Muscle layer of duodenum (tissue), 2 donors: ENCODE data around the gene KIF1A.

Experiments
- H3K27ac ChIP-seq: one replicate; pipeline ENCODE4 v1.7.0; 2013; ENCODE audit warnings: mild to moderate bottlenecking, low read length
- H3K27me3 ChIP-seq: one replicate; pipeline ENCODE4 v1.7.0; 2013; ENCODE audit warnings: low read depth, mild to moderate bottlenecking, control low read depth, low read length
- H3K36me3 ChIP-seq, 2 donors: one replicate each; pipeline ENCODE4 v1.7.0; 2013; ENCODE audit warnings: low read length in 2 of 2, control low read depth in 1 of 2, mild to moderate bottlenecking in 1 of 2; ENCODE audit not compliant: insufficient read depth in 2 of 2, control insufficient read depth in 1 of 2
- H3K4me1 ChIP-seq, 2 donors: one replicate each; pipeline ENCODE4 v1.7.0; 2013; ENCODE audit warnings: low read length in 2 of 2, mild to moderate bottlenecking in 2 of 2, control low read depth in 1 of 2, moderate library complexity in 1 of 2; ENCODE audit not compliant: insufficient read depth in 2 of 2, control insufficient read depth in 1 of 2
- H3K4me3 ChIP-seq, 2 donors: one replicate each; pipeline ENCODE4 v1.7.0; 2013; ENCODE audit warnings: low read length in 2 of 2, low read depth in 1 of 2, mild to moderate bottlenecking in 1 of 2
- H3K9me3 ChIP-seq, 2 donors: one replicate each; pipeline ENCODE4 v1.7.0; 2013; ENCODE audit warnings: low read length in 2 of 2, control low read depth in 1 of 2, mild to moderate bottlenecking in 1 of 2; ENCODE audit not compliant: control insufficient read depth in 1 of 2
- donor health status: healthy.

Gene KIF1A

DNA sequence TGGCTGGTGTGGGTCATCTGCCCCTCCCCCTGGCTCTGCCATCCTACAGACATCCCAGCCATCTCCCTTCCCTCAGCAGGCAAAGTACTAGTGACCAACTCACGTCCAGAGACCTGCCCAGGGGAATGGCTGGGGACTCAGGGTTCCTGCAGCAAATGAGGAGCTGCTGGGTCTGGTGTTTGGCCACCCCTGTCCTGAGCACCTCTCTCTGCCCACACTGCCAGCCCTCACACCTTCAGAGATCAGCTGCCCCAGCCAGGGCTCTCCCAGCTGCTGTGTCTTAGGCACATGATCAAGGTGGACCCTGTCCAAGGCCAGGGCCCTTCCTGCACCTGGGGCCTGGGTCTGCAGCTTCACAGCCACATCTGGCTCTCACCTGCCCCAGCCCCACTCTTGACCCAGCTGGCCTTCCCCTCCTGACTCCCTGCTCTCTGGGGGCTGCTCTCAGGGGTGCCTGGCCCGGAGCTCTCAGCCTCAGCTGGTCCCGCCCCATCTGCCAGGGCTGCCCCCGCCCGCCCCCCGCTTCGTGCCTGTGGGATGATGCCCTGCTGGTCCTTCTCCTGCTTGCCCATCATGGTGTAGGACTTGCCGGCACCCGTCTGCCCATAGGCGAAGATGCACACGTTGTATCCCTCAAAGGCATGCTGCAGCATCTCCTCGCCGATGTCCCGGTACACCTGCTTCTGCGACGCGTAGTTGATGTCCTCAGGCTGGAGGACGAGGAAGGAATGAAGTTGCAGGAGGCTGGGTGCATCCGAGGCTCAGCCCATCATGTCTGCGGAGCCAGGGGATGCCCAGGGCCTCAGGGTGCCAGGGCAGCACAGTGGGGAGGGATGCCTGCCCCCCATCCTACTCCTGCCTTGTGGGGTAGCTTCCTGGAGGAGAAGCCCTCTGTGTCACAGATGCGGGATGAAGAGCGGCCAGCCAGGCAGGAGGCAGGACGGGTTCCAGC lies 32.2 kb downstream of the KIF1A start:
- Histone ChIP-seq H3K27ac (no peak overlapping the region), H3K27me3 (no peaks in the 10 kb centered on the region), H3K36me3 (no peaks in the 10 kb centered on the region), H3K9me3 (no peaks in the 10 kb centered on the region), H3K4me1 (no peaks in the 10 kb centered on the region), H3K4me3 (no peak overlapping the region)

DNA sequence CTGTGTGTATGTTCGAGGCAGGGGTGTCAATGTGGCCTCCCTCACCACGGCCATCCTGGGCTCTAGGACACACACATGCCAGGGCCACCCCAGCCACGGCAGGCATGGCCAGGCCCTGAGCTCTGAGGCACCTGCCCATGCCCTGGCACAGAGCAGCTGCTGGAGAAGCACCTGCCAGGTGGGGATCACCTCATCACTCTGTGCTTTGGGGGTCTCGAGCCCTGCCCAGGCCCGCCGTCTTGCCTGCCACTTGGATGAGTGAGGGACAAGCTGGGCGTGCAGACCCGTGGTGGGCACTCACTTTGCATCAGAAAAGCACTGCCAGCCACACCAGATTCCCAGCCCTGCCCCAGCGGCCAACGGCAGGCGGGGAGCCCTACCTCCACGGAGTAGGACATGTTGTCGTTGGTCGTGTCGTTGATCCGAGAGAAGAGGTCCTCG lies 33.1 kb downstream of the KIF1A start:
- H3K27me3 ChIP-seq = no peaks in the 10 kb centered on the region
- H3K4me3 ChIP-seq = no peak overlapping the region
- H3K36me3 ChIP-seq = no peaks in the 10 kb centered on the region
- no peaks in the 10 kb centered on the region for H3K9me3 ChIP-seq
- H3K4me1 ChIP-seq = no peaks in the 10 kb centered on the region
- H3K27ac ChIP-seq = no peak overlapping the region

DNA sequence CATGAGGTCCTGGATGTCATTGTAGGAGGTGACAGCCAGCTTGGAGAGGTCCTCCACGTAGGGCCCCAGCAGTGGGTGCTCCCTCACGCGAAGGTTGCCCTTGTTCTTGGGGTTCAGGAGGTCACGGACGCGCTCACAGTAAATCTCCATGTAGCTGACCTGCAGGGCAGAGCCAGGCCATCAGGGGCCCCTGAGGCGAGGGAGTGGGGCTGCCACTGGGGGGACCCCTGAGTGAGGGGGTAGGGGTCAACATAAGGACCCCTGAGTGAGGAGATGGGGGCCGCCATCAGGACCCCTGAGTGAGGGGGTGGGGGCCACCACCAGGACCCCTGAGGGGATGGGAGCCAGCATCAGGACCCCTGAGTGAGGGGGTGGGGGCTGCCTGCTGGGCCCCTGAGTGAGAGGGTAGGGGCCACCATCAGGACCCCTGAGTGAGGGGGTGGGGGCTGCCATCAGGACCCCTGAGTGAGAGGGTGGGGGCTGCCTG lies 33.6 kb downstream of the KIF1A start:
- Histone ChIP-seq H3K4me3 (no peak overlapping the region), H3K4me1 (no peaks in the 10 kb centered on the region), H3K27ac (no peak overlapping the region), H3K36me3 (no peaks in the 10 kb centered on the region), H3K27me3 (no peaks in the 10 kb centered on the region), H3K9me3 (no peaks in the 10 kb centered on the region)

DNA sequence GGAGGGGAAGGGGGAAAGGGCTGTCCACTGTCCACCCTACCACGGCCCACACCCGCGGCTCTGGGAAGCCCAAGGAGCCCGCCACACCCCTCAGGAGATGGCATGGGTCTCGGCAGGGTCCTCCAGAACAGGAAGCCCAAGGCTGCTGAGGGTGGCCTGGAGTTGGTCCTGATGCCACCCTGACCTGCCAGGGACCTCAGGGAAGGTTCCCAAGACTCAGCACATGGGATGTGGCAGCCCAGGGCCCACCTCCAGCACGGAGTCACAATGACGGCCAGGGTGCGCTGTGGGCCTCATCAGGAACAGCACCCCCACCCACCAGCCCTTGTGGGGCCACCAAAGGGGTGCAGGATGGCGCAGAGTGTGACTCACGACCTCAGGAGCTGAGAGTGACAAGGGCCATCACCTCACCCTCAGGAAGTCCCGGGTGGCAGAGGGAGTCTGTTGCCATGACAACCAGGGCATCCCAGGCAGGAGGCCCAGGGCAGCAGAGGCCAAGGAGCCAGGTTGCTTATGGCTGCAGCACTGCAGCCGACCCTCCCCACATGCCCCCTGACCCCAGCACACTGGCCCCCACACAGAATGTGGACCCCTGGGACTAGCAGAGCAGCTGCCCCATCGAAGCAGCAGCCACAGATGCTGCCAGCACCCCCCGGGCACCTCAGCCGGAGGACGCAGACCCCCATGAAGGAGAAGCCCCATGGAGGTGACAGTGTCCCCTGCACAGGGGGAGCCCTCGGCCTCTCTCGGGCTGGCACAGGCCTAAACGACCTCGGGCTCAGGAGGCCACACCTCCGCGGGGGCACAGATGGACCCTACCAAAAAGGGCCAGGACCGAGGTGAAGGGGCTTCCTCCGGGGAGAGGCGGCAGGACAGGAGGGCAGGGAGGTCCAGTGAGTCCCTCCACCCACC lies 34.3 kb downstream of the KIF1A start:
- no peaks in the 10 kb centered on the region for H3K36me3 ChIP-seq
- H3K4me1 ChIP-seq = no peaks in the 10 kb centered on the region
- H3K27me3 ChIP-seq = no peaks in the 10 kb centered on the region
- no peak overlapping the region for H3K4me3 ChIP-seq
- no peaks in the 10 kb centered on the region for H3K9me3 ChIP-seq
- no peak overlapping the region for H3K27ac ChIP-seq

DNA sequence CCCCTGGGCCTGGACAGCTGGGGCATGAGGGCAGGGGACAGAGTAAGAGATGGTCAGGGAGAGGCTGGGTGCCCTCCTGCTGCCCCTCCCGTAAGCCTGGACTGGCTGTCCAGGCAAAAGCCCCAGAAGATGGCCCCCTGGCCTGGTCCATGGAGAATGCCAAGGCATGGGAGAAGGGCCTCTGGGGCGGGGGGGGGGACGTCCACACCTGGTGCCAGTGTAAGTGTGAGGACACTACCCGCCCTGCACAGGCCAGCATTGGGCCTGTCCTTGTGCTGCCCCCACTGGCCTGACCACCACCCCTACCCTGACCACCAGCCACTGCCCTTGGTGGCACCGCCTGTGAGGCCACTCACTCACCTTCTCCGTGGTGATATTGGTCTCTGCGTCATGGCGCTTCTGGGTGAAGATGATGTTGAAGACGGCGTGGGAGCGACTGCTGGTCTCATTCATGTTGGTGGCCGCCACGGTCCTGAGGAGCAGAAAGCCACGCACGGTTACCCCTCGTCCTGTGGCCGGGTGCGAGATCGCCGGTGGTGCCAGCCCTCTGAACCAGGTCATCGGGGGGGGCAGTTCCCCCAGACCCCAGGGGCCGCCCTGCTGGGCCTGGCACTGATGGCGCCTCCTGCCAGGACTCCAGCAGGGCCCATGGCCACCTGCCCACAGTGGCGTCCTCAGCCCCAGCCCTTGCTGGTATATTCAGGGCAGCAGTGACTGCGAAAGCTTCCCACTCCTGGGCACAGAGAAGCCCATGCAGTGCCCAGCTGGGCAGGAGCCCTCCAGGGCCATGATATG lies 35.2 kb downstream of the KIF1A start:
- H3K9me3 ChIP-seq = no peaks in the 10 kb centered on the region
- no peaks in the 10 kb centered on the region for H3K4me1 ChIP-seq
- no peak overlapping the region for H3K4me3 ChIP-seq
- no peak overlapping the region for H3K27ac ChIP-seq
- H3K27me3 ChIP-seq = no peaks in the 10 kb centered on the region
- no peaks in the 10 kb centered on the region for H3K36me3 ChIP-seq

DNA sequence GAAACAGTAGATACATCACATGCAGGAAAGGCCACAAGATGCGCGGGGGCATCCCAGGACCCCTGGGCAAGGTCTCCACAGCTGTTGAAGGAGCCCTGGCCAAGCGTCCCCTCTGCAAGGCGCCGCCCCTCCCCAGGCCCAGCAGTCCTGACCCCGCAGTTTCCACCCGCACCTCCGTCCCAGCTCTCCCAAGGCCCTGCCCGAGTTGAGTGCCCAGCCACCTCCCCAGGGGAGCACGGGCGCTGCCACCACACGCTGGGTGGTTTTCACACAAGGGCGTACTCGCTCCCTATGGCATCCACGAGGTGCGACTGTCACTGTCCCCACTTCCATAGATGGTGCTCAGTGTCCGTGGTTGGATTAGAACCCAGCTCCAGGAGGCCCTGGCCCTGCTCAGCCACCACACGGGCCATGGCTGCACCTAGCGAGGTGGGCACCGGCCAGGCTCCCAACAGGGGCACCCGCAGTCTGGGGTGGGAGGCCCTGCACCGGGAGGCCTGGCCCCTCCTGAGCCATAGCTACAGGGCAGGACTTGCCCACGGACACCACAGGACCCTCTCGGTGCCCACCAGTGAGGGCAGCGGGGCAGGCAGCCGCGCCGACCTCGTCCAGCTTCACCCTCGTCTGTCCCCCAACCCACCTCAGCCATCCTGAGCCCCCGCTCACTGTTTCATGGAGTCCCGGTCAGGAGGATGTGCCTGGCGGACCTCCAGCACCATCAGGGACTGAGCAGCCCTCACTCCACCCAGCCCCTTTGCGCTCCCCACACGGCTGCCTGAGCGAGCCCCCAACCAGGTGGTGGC lies 36.0 kb downstream of the KIF1A start:
- Histone ChIP-seq H3K27me3 (no peaks in the 10 kb centered on the region), H3K4me3 (no peak overlapping the region), H3K4me1 (no peaks in the 10 kb centered on the region), H3K9me3 (peaks cover 0 to 3% of the 10 kb centered on the region in 2 donors), H3K27ac (no peak overlapping the region), H3K36me3 (no peaks in the 10 kb centered on the region)

DNA sequence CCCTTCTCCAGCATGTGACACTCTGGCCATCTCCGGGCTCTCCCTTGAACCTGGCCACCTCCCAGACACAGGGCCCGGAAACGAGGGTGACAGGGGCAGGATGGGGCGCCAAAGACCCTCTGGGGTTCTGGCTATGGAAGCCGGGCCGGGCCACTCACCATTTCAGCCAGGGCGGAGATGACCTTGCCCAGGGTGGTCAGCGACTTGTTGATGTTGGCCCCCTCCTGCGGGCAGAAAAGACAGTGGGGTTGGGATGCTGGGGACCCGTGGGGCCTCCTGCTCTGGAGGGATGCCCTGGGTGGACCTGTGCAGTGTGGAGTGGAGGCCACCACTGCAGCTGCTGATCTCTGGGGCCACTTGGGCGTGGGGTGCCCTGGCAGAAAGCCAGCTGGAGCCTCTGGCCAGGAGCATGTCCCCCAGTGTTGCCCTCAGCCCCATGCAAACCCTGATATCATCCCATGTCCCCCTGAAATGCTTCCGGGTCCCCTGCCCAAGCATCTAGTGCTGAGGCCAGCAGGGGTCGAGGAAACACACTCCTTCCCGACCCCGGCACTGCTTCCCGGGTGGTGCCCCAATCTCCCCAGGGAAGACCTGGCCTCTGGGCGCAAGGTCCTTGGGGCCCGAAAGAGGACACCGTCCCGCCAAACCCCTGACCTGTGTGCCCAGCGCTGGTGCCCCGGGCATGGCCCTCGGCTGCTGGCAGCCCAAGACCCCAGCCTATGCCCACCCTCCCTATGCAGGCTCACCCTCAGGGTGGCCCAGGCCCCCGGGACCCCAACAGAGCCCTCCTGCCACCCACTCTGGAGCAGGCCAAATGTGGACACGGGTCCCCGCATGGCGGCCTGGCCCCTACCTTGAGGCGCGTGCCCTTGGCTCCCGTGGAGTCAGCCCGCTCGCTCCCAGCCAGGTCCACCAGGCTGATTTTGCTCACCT lies 36.9 kb downstream of the KIF1A start:
- Histone ChIP-seq H3K4me1 (no peaks in the 10 kb centered on the region), H3K4me3 (no peak overlapping the region), H3K27ac (no peak overlapping the region), H3K9me3 (peaks cover 0 to 3% of the 10 kb centered on the region in 2 donors), H3K27me3 (no peaks in the 10 kb centered on the region), H3K36me3 (no peaks in the 10 kb centered on the region)

DNA sequence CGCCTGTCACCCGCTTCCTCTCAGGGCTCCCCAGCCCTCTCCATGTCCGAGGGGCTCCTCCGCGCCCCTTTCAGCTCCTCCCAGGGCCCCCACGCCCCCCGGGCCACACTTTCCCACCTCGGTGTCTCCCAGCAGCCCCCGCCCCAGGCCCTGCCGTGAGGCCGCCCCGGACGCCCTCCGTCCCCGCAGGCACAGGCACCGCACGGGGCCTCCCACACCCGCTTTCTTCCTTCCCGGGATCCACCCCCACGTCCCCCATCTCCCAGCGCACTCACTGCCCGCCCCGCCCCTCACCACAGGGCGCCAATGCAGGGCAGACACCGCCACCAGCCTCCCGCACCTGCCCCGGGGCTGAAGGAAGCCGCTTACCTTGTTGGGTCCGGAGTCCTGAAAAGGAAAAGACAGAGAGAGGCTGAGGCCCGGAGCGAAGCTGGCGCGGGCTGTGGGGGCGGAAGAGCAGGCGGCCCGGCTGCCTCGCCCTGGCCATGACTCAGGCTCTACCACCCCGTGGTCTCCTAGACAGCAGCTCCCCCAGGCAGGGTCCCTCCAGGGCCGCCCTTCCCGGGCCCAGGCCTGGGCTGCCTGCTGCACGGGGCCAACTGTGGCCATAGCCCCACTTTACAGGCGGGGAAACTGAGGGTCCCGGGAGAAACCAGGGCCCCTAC lies 37.7 kb downstream of the KIF1A start:
- no peak overlapping the region for H3K4me3 ChIP-seq
- no peaks in the 10 kb centered on the region for H3K4me1 ChIP-seq
- H3K9me3 ChIP-seq = peaks cover 0 to 3% of the 10 kb centered on the region in 2 donors
- no peaks in the 10 kb centered on the region for H3K36me3 ChIP-seq
- no peak overlapping the region for H3K27ac ChIP-seq
- H3K27me3 ChIP-seq = no peaks in the 10 kb centered on the region

DNA sequence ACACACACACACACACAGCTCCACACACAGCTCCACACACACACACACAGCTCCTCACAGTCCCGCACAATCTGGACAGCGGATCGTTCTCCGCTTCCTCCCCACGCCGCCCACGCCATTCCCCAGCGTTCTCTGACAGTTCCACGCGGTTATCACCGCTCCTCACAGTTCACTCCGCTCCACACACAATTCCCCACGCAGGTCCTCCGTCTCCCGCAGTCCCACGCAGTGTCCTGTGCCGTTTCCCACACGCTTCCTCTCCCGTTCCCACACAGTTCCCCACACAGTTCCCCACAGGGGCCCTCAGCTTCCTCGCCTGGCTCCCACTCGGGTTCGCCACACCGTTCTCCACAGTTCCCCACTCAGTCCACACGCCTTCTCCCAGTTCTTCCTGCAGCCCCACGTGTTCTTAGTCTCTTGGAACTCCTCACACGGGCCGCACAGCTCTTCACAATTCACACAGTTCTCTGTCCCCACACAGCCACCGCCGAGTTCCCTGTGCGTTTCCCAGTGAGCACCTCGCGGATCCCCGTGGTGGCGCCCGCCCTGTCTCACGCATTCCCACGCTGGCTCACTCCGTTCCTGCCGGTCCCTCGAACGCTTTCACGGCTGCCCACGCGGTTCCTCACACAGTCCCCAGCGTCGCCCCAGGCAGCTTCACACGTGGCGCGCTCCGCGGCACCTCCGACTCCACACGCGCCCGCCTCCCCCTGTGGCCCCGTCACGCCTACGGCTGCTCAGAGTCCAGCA lies 38.4 kb downstream of the KIF1A start:
- H3K27ac ChIP-seq = no peak overlapping the region
- H3K4me3 ChIP-seq = no peak overlapping the region
- no peaks in the 10 kb centered on the region for H3K4me1 ChIP-seq
- no peaks in the 10 kb centered on the region for H3K36me3 ChIP-seq
- H3K27me3 ChIP-seq = no peaks in the 10 kb centered on the region
- H3K9me3 ChIP-seq = peaks cover 0 to 3% of the 10 kb centered on the region in 2 donors
